Measurements from ENCODE around the gene NAALADL2. TPM values are rescaled to one million over a fixed set of nuclear protein-coding genes. Genes with fewer than 3 reads are reported as not detected.

Gene NAALADL2
- total RNA-seq, 1 donor from 2014 or later = 9.9 TPM

GRCh38 chr3:174857301-174857700, 1.8 kb upstream of the NAALADL2 start:
- H3K4me3 Mint-ChIP-seq = no peak overlapping the region
- no peaks in the 10 kb centered on the region for H3K9me3 Mint-ChIP-seq
- peaks cover 13% of the 10 kb centered on the region for H3K4me1 Mint-ChIP-seq (ENCODE audit: unreplicated experiment)
- H3K27me3 Mint-ChIP-seq = no peaks in the 10 kb centered on the region
- no peak overlapping the region for H3K27ac Mint-ChIP-seq
- TF ChIP-seq, protein P1, sequence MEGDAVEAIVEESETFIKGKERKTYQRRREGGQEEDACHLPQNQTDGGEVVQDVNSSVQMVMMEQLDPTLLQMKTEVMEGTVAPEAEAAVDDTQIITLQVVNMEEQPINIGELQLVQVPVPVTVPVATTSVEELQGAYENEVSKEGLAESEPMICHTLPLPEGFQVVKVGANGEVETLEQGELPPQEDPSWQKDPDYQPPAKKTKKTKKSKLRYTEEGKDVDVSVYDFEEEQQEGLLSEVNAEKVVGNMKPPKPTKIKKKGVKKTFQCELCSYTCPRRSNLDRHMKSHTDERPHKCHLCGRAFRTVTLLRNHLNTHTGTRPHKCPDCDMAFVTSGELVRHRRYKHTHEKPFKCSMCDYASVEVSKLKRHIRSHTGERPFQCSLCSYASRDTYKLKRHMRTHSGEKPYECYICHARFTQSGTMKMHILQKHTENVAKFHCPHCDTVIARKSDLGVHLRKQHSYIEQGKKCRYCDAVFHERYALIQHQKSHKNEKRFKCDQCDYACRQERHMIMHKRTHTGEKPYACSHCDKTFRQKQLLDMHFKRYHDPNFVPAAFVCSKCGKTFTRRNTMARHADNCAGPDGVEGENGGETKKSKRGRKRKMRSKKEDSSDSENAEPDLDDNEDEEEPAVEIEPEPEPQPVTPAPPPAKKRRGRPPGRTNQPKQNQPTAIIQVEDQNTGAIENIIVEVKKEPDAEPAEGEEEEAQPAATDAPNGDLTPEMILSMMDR (conservative IDR thresholded peaks at IDR 0.05) = no peak
- H3K36me3 Mint-ChIP-seq = no peaks in the 10 kb centered on the region
- DNase-seq (ENCODE audit: extremely low spot score, unreplicated experiment) = no peak

DNA sequence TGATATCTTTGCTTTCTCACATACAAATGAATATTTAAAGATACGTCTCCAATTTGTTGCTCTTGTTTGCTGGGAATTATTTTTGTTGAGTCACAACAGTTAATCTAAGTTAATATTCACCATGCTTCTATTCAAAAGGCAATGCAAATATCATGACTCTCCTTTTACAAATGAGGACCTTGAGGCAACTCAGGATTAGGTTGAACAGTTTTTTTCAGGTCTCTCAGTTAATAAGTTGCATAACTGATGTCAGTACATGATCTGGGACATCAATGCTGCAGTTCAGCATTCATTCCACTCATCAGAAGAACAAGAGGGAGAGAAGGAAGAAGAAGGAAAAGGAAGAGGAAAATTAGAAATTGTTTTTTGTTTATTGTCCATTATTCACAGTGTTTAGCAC, 781 bp upstream of the NAALADL2 start:
- H3K4me1 Mint-ChIP-seq (ENCODE audit: unreplicated experiment) = peaks cover 13% of the 10 kb centered on the region
- peaks cover 3% of the 10 kb centered on the region for H3K9me3 Mint-ChIP-seq
- peak overlapping the region; percentile 46 for H3K27ac Mint-ChIP-seq
- DNase-seq (ENCODE audit: extremely low spot score, unreplicated experiment) = no peak
- H3K36me3 Mint-ChIP-seq = no peaks in the 10 kb centered on the region
- no peaks in the 10 kb centered on the region for H3K27me3 Mint-ChIP-seq
- TF ChIP-seq, protein P1 (conservative IDR thresholded peaks at IDR 0.05) = no peak
- H3K4me3 Mint-ChIP-seq = peak overlapping the region; percentile 66

- Mint-ChIP-seq H3K4me1 (ENCODE audit: unreplicated experiment) (peaks cover 13% of the 10 kb centered on the region), H3K27ac (peak overlapping the region; percentile 82), H3K27me3 (no peaks in the 10 kb centered on the region), H3K9me3 (peaks cover 8% of the 10 kb centered on the region), H3K4me3 (peak overlapping the region; percentile 81), H3K36me3 (no peaks in the 10 kb centered on the region)
- DNase-seq (ENCODE audit: extremely low spot score, unreplicated experiment) = no peak
- TF ChIP-seq, protein P1 (conservative IDR thresholded peaks at IDR 0.05) = no peak
These were observed 622 bp downstream of the NAALADL2 start for GRCh38 chr3:174859756-174860155.

- Mint-ChIP-seq H3K9me3 (peaks cover 8% of the 10 kb centered on the region), H3K4me1 (ENCODE audit: unreplicated experiment) (peaks cover 7% of the 10 kb centered on the region), H3K27me3 (no peaks in the 10 kb centered on the region), H3K36me3 (no peaks in the 10 kb centered on the region), H3K4me3 (peak overlapping the region; percentile 40), H3K27ac (peak overlapping the region; percentile 19)
- no peak for DNase-seq (ENCODE audit: extremely low spot score, unreplicated experiment)
- TF ChIP-seq, protein P1 (conservative IDR thresholded peaks at IDR 0.05) = no peak
These were observed 3.0 kb downstream of the NAALADL2 start for GRCh38 chr3:174862101-174862500.

DNA sequence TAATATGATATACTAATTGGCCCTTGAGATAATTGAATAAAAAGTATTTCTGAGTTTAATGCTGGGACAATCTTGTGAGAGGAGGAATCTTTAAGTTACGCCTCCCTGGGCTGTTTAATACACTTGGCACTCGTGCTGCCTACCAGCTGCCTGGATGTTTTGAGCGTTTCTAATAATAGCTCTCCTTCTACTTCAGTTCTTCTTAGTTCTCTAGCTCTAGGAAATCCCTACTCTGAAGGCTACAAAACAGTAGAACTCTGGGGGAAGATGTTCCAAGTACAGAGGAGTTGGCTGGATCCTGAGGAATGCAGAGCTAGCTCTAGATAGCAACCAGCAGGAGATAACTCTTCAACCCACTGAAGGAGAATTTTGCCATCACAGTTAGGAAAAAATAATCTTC, 3.5 kb downstream of the NAALADL2 start:
- Mint-ChIP-seq H3K36me3 (no peaks in the 10 kb centered on the region), H3K27me3 (no peaks in the 10 kb centered on the region), H3K4me1 (ENCODE audit: unreplicated experiment) (peaks cover 4% of the 10 kb centered on the region), H3K9me3 (peaks cover 8% of the 10 kb centered on the region), H3K27ac (peak overlapping the region; percentile 89), H3K4me3 (peak overlapping the region; percentile 59)
- TF ChIP-seq, protein P1 (conservative IDR thresholded peaks at IDR 0.05) = no peak
- no peak for DNase-seq (ENCODE audit: extremely low spot score, unreplicated experiment)

DNA sequence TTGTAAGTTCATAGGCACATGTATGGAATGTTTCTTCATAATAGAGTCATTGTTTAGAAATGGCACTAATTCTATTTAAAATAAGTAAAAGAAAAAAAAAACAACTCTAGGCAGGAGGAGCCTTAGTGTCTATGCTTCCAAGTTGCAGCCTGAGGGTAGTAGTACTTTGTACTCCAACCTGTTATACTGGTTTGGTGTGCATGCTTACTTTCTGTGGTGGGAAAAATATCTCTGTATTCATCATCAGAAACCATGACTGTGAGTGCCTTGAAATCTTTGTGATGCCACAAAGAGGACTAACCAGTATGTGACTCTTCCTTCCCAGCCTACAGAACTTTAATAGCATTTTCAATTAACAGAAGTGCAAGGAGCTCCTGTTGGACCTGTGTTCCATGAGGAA, 4.4 kb downstream of the NAALADL2 start:
- no peak for DNase-seq (ENCODE audit: extremely low spot score, unreplicated experiment)
- Mint-ChIP-seq H3K36me3 (no peaks in the 10 kb centered on the region), H3K4me1 (ENCODE audit: unreplicated experiment) (peaks cover under 1% of the 10 kb centered on the region), H3K4me3 (peak overlapping the region; percentile 76), H3K27ac (peak overlapping the region; percentile 89), H3K27me3 (no peaks in the 10 kb centered on the region), H3K9me3 (peaks cover 8% of the 10 kb centered on the region)
- TF ChIP-seq, protein P1 (conservative IDR thresholded peaks at IDR 0.05) = no peak

All from type B pancreatic cell (in vitro differentiated cells).